Fibroblast of mammary gland (primary cell): ENCODE measurements around the gene RPL31.

ENCODE experiments used
- DNase-seq: peaks from one replicate; pipeline ENCODE4 v3.0.0-alpha.2; 2010; ENCODE audit warnings: low read depth
- H3K4me3 ChIP-seq: 2 replicates; pipeline ENCODE4 v1.5.1; 2011; ENCODE audit warnings: low read depth, mild to moderate bottlenecking, low read length, moderate library complexity; ENCODE audit not compliant: control insufficient read depth
- CTCF ChIP-seq: conservative IDR thresholded peaks from 2 replicates; pipeline ENCODE4 v1.5.1; 2011; ENCODE audit warnings: low read depth, low read length, inconsistent platforms; ENCODE audit not compliant: control insufficient read depth, insufficient read depth

RPL31 gene

GRCh38 chr2:100964681-100965169 lies 37.4 kb upstream of the RPL31 start:
- no peak for TF ChIP-seq CTCF
- no peak for DNase-seq

GRCh38 chr2:100965596-100965995 lies 36.5 kb upstream of the RPL31 start:
- TF ChIP-seq CTCF: no peak

More at GRCh38 chr2:100964681-100965169, 37.4 kb upstream of the RPL31 start:
- no peak overlapping the region for H3K4me3 ChIP-seq

GRCh38 chr2:100967716-100968115 lies 34.4 kb upstream of the RPL31 start:
- DNase-seq: no peak
- no peak overlapping the region for H3K4me3 ChIP-seq
- no peak for TF ChIP-seq CTCF

More at GRCh38 chr2:100965596-100965995, 36.5 kb upstream of the RPL31 start:
- DNase-seq: no peak
- no peak overlapping the region for H3K4me3 ChIP-seq

- no peak for DNase-seq
- no peak for TF ChIP-seq CTCF
- H3K4me3 ChIP-seq: no peak overlapping the region
Observed at GRCh38 chr2:100968146-100969145, 33.6 kb upstream of the RPL31 start.

- DNase-seq: no peak
- H3K4me3 ChIP-seq: no peak overlapping the region
- no peak for TF ChIP-seq CTCF
Observed at GRCh38 chr2:100969998-100970397, 32.1 kb upstream of the RPL31 start.

GRCh38 chr2:100971221-100971620 lies 30.9 kb upstream of the RPL31 start:
- TF ChIP-seq CTCF: no peak
- no peak for DNase-seq
- H3K4me3 ChIP-seq: no peak overlapping the region
